HS-27A (cell line): Measurements from ENCODE around the gene CAPZB.

Source experiments
- DNase-seq: peaks from one replicate; pipeline ENCODE4 v3.0.0-alpha.2; 2012; ENCODE audit warnings: low read depth, missing footprints

Gene CAPZB

GRCh38 chr1:19385221-19385620 is 100.1 kb downstream of the CAPZB start:
- DNase-seq = no peak

GRCh38 chr1:19384772-19385187 is 100.6 kb downstream of the CAPZB start:
- DNase-seq = no peak

GRCh38 chr1:19384113-19384512 is 101.2 kb downstream of the CAPZB start:
- no peak for DNase-seq

GRCh38 chr1:19382222-19382621 is 103.1 kb downstream of the CAPZB start:
- no peak for DNase-seq

- DNase-seq = no peak
Measured at GRCh38 chr1:19381261-19381660, 104.1 kb downstream of the CAPZB start.

GRCh38 chr1:19377812-19378718 is 107.3 kb downstream of the CAPZB start:
- DNase-seq = no peak

- no peak for DNase-seq
Measured at GRCh38 chr1:19376428-19377372, 108.6 kb downstream of the CAPZB start.

- DNase-seq = no peak
Measured at GRCh38 chr1:19375631-19376400, 109.5 kb downstream of the CAPZB start.

GRCh38 chr1:19374926-19375325 is 110.4 kb downstream of the CAPZB start:
- no peak for DNase-seq

- no peak for DNase-seq
Measured at GRCh38 chr1:19374083-19374801, 111.1 kb downstream of the CAPZB start.

- no peak for DNase-seq
Measured at GRCh38 chr1:19373211-19374082, 111.9 kb downstream of the CAPZB start.

- no peak for DNase-seq
Measured at GRCh38 chr1:19372602-19373001, 112.7 kb downstream of the CAPZB start.

GRCh38 chr1:19372136-19372514 is 113.2 kb downstream of the CAPZB start:
- DNase-seq = no peak

GRCh38 chr1:19371226-19372135 is 113.9 kb downstream of the CAPZB start:
- DNase-seq = no peak

- DNase-seq = no peak
Measured at GRCh38 chr1:19370453-19371170, 114.7 kb downstream of the CAPZB start.

- DNase-seq = no peak
Measured at GRCh38 chr1:19369396-19370090, 115.8 kb downstream of the CAPZB start.

- no peak for DNase-seq
Measured at GRCh38 chr1:19368964-19369363, 116.4 kb downstream of the CAPZB start.

GRCh38 chr1:19368050-19368449 is 117.3 kb downstream of the CAPZB start:
- no peak for DNase-seq
